K562 (cell line): ENCODE results near the gene EIF1. TPM values are rescaled to one million over a fixed set of nuclear protein-coding genes. Genes with fewer than 3 reads are reported as not detected.
"Not testable (repeated sequence)": the region's sequence is repeated elsewhere in the genome, so short reads cannot be mapped to it uniquely, and the experiment has no call there.

ENCODE experiments used
- ATAC-seq: fragments of 200-7000 bp; cut with Tn5 transposase; 3 replicates; pipeline ENCODE4 v1.9.1; 2020; ENCODE audit warnings: moderate library complexity
- BruUV-seq: library from RNA; stranded (reverse); fragments of 400-500 nt; replicated peaks from 2 replicates; lab custom pipeline; 2021; lab: Mats Ljungman, UMichigan
- CTCF ChIA-PET: fragments of 300-600 bp; formaldehyde crosslinking; extraction: SDS; loops from one replicate; lab custom pipeline; 2021; ENCODE audit warnings: low intra/inter-chr PET ratio; lab: Yijun Ruan, JAX
- POLR2A ChIA-PET: fragments of 300-600, 350-650 bp; sonication (Branson Sonifier 250); formaldehyde crosslinking; extraction: SDS; loops from one replicate; lab custom pipeline; 2021; ENCODE audit warnings: antibody characterized with exemption, inconsistent platforms; lab: Yijun Ruan, JAX
- DNase-seq, 4 experiments: peaks; one replicate each; pipeline versions ENCODE4 v3.0.0 to v3.0.0-alpha.2; 2011 to 2018; ENCODE audit warnings: low spot score in 3 of 4, mixed read lengths in 3 of 4; ENCODE audit errors: extremely low read depth in 1 of 4
- FAIRE-seq: peaks from 2 replicates; lab custom pipeline; 2011; peaks lifted over from hg19 to GRCh38; lab: Jason Lieb, UNC
- H2AFZ ChIP-seq: 2 replicates; pipeline ENCODE4 v1.6.0; 2011; ENCODE audit warnings: low read depth, low read length, control low read depth, inconsistent platforms
- H3K27ac ChIP-seq: fragments of 200-600 bp; 3 replicates; pipeline ENCODE4 v1.8.0; 2011; ENCODE audit warnings: low read depth, mild to moderate bottlenecking, control low read depth, inconsistent platforms, low read length, moderate library complexity, mixed read lengths; ENCODE audit errors: extremely low read depth
- H3K27me3 ChIP-seq, 2 experiments: fragments of 300-600 bp in 1 of 2; 2 replicates in 1 of 2; 3 replicates in 1 of 2; pipeline versions ENCODE4 v1.6.0 to v1.8.0; 2011; ENCODE audit warnings: inconsistent platforms in 2 of 2, low read length in 2 of 2, mild to moderate bottlenecking in 1 of 2, mixed read lengths in 1 of 2, moderate library complexity in 1 of 2; ENCODE audit not compliant: control insufficient read depth in 2 of 2, insufficient read depth in 2 of 2
- H3K36me3 ChIP-seq: fragments of 300-600 bp; 3 replicates; pipeline ENCODE4 v1.8.0; 2011; ENCODE audit warnings: mild to moderate bottlenecking, low read length, inconsistent platforms; ENCODE audit not compliant: control insufficient read depth, insufficient read depth
- H3K4me1 ChIP-seq, 2 experiments: fragments of 200-600 bp in 1 of 2; replicated peaks in 1 of 2; 2 replicates in 1 of 2; 3 replicates in 1 of 2; pipeline versions ENCODE4 v1.5.1 to v1.8.0; 2011; ENCODE audit warnings: inconsistent platforms in 2 of 2, low read length in 2 of 2, mild to moderate bottlenecking in 1 of 2, mixed read lengths in 1 of 2, moderate library complexity in 1 of 2; ENCODE audit not compliant: control insufficient read depth in 2 of 2, insufficient read depth in 2 of 2
- H3K4me2 ChIP-seq: 2 replicates; pipeline ENCODE4 v1.6.1; 2011; ENCODE audit warnings: low read length, control low read depth, inconsistent platforms, mixed read lengths; ENCODE audit not compliant: insufficient read depth
- H3K4me3 ChIP-seq: fragments of 200-600 bp; sonication (generic), shearing (Covaris generic); 2 replicates; pipeline ENCODE4 v1.5.1; 2016; ENCODE audit warnings: control low read depth, inconsistent platforms
- H3K79me2 ChIP-seq: fragments of 200-600 bp; 3 replicates; pipeline ENCODE4 v1.8.0; 2011; ENCODE audit warnings: low read length, inconsistent platforms; ENCODE audit not compliant: control insufficient read depth, insufficient read depth
- H3K9ac ChIP-seq, 2 experiments: 2 replicates each; pipeline versions ENCODE4 v1.6.0 to v1.6.1; 2011; ENCODE audit warnings: low read depth in 2 of 2, low read length in 2 of 2, control low read depth in 1 of 2, inconsistent platforms in 1 of 2, mild to moderate bottlenecking in 1 of 2, mixed read lengths in 1 of 2; ENCODE audit not compliant: insufficient read depth in 1 of 2
- H3K9me1 ChIP-seq: one replicate; pipeline ENCODE4 v1.6.0; 2011; ENCODE audit warnings: inconsistent platforms, mild to moderate bottlenecking, low read length, moderate library complexity; ENCODE audit not compliant: control insufficient read depth, insufficient read depth
- H3K9me3 ChIP-seq: replicated peaks from 2 replicates; pipeline ENCODE4 v1.5.1; 2011; ENCODE audit warnings: low read depth, low read length, inconsistent platforms; ENCODE audit not compliant: control insufficient read depth, insufficient read depth
- H4K20me1 ChIP-seq: replicated peaks from 2 replicates; pipeline ENCODE4 v1.6.1; 2011; ENCODE audit warnings: low read length, inconsistent platforms, mixed read lengths; ENCODE audit not compliant: control insufficient read depth, insufficient read depth
- ARID3B ChIP-seq: fragments of 250-450 bp; sonication (Bioruptor Pico); IDR thresholded peaks from 2 replicates; pipeline ENCODE4 v1.4.0; 2020; ENCODE audit warnings: borderline replicate concordance
- ELK3 ChIP-seq: fragments of 450-650 bp; formaldehyde crosslinking; IDR thresholded peaks from 2 replicates; pipeline ENCODE4 v1.4.0; 2020; ENCODE audit warnings: mild to moderate bottlenecking
- JUN ChIP-seq, 2 experiments: sonication (generic) in 1 of 2; formaldehyde crosslinking in 1 of 2; IDR thresholded peaks; 2 replicates each; pipeline versions ENCODE4 v1.6.1 to v1.8.0; 2012 to 2022; ENCODE audit warnings: borderline replicate concordance in 2 of 2, mild to moderate bottlenecking in 2 of 2, improper control_type of control experiment in 1 of 2, low read depth in 1 of 2, low read length in 1 of 2, missing genetic modification reagents in 1 of 2
- OTX1 ChIP-seq: fragments of 450-650 bp; formaldehyde crosslinking; IDR thresholded peaks from 2 replicates; pipeline ENCODE4 v1.4.0; 2022; ENCODE audit warnings: mild to moderate bottlenecking
- PKNOX1 ChIP-seq: fragments of 450-650 bp; IDR thresholded peaks from 2 replicates; pipeline ENCODE4 v1.6.1; 2016
- PPARD ChIP-seq: fragments of 250-450 bp; sonication (Bioruptor Pico); IDR thresholded peaks from 2 replicates; pipeline ENCODE4 v1.8.0; 2022; ENCODE audit warnings: inconsistent platforms, mild to moderate bottlenecking, moderate library complexity
- ZNF143 ChIP-seq: sonication (generic); formaldehyde crosslinking; IDR thresholded peaks from 2 replicates; pipeline ENCODE4 v1.9.0; 2022; ENCODE audit warnings: mild to moderate bottlenecking, missing genetic modification reagents
- ZNF449 ChIP-seq: fragments of 250-450 bp; sonication (Bioruptor Pico); IDR thresholded peaks from 2 replicates; pipeline ENCODE4 v1.8.0; 2022; ENCODE audit warnings: moderate library complexity, mild to moderate bottlenecking, inconsistent platforms
- WGBS: fragments of 100-300 bp; shearing (Covaris generic); methylation state at CpG from one replicate; pipeline ENCODE4 v1.1.6; 2016; ENCODE audit warnings: low coverage, mixed read lengths; ENCODE audit not compliant: insufficient coverage; ENCODE audit errors: missing lambda C conversion rate; 5-methylcytosine and 5-hydroxymethylcytosine counted together
- in situ Hi-C: fragments of 300-500 bp; cut with MboI; formaldehyde crosslinking; loops from 4 replicates; pipeline ENCODE4 v1.15.0; 2018; ENCODE audit warnings: inconsistent platforms, mixed read lengths
- intact Hi-C: fragments of 100-400 bp; cut with micrococcal nuclease; formaldehyde crosslinking; loops from 2 replicates; pipeline ENCODE4 v1.14.2; 2022
- polyA plus RNA-seq, 8 experiments: library from polyadenylated mRNA; depleted of rRNA in 4 of 8; stranded (reverse) in 5 of 8; unstranded in 3 of 8; fragments of >200 nt; fragmentation: Nextera tagmentation in 2 of 8; fragmentation: Illumina TruSeq in 1 of 8; extraction: Ambion mirVana in 2 of 8; extraction: Trizol in 1 of 8; gene quantifications; 2 replicates each; pipeline versions ENCODE4 v1.2.1 to v1.2.3, GENCODE V29; 2011 to 2014; ENCODE audit warnings: inconsistent platforms in 1 of 8, missing spikeins in 1 of 8
- total RNA-seq, 7 experiments: library from RNA; depleted of rRNA in 6 of 7; stranded (reverse); fragments of >200 nt in 6 of 7; fragmentation: Illumina TruSeq in 2 of 7; extraction: Trizol in 2 of 7; gene quantifications; 2 replicates each; pipeline versions ENCODE4 v1.2.1 to v1.2.3, GENCODE V29; 2011 to 2021; ENCODE audit warnings: low replicate concordance in 1 of 7

EIF1 gene
- total and polyA plus RNA-seq, 9 of the 15 experiments (the other 6 are each of a cell fraction or from before 2014, with no cell fraction given): 67.0 to 1,204 (median 320) TPM

GRCh38 chr17:41639492-41640473 lies 48.9 kb upstream of the EIF1 start (continued):
- TF ChIP-seq JUN (IDR thresholded peaks at IDR 0.05; ENCODE audit: borderline replicate concordance, low read depth, low read length) (no peak), JUN (CRISPR knock-in tag; IDR thresholded peaks at IDR 0.05; ENCODE audit: borderline replicate concordance) (no peak), OTX1 (CRISPR knock-in tag) (0 out of 2 replicates have a peak, but pooled peaks have one; percentile 4), ZNF449 (no peak), PPARD (CRISPR knock-in tag) (no peak), ZNF143 (no peak), ARID3B (CRISPR knock-in tag) (no peak), ELK3 (CRISPR knock-in tag) (no peak), PKNOX1 (0 out of 2 replicates have a peak, but pooled peaks have one; percentile 19)

GRCh38 chr17:41640596-41640995 lies 48.1 kb upstream of the EIF1 start:
- WGBS: 23% methylated on average over 5 of the region's 5 CpGs
- peaks cover 0 to 12% of the 10 kb centered on the region in 2 experiments; a peak in 2 of 5 replicates for H3K27me3 ChIP-seq
- H3K4me2 ChIP-seq, H3K4me1 ChIP-seq, DNase-seq, H4K20me1 ChIP-seq, H2AFZ ChIP-seq, H3K9me1 ChIP-seq, intact Hi-C loops, H3K9me3 ChIP-seq, CTCF ChIA-PET, H3K79me2 ChIP-seq, FAIRE-seq, H3K4me3 ChIP-seq, H3K36me3 ChIP-seq, ATAC-seq, H3K9ac ChIP-seq, BruUV-seq, H3K27ac ChIP-seq: not testable (repeated sequence)
- POLR2A ChIA-PET: interaction anchor here (1.0 kb wide), 1 partner anchor 89 kb away, joined by 4 read pairs; no protein-coding TSS in a partner anchor
- in situ Hi-C loops: loop anchor here (5.0 kb wide), 1 partner anchor 88 kb away; no protein-coding TSS in a partner anchor
